Measurements from ENCODE around the gene FAM13B. TPM values are rescaled to one million over a fixed set of nuclear protein-coding genes. Genes with fewer than 3 reads are reported as not detected.
"Not testable (repeated sequence)": the region's sequence is repeated elsewhere in the genome, so short reads cannot be mapped to it uniquely, and the experiment has no call there.

The FAM13B gene
- polyA plus RNA-seq, 1 of the 3 experiments (the other 2 are of a cell fraction) = 13.0 TPM

DNA sequence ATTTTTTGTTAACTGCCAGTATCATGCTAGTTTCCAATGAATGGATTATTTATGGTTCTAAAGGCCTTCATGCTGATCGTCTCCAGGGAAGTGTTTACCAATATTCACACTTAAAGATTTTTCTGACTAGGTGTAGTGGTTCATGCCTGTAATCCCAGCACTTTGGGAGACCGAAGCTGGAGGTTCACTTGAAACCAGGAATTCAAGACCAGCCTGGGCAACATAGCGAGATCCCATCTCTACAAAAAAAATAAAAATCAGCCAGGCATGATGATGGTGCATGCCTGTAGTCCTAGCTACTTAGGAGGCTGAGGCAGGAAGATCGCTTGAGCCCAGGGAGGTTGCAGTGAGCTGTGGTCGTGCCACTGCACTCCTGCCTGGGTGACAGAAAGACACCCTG lies 43.5 kb downstream of the FAM13B start:
- ChIA-PET POLR2A (no interaction called here), CTCF (no interaction called here)
- no peak overlapping the region for H3K27ac ChIP-seq (ENCODE audit: low read depth in 2 of 2, low read length in 1 of 2)
- peaks cover 5% of the 10 kb centered on the region; the same call in 1 of the 2 replicates for H4K20me1 ChIP-seq (ENCODE audit: insufficient read depth)
- peaks cover 31 to 62% of the 10 kb centered on the region in 2 experiments for H3K36me3 ChIP-seq (replicated peaks in 1 of 2; ENCODE audit: control insufficient read depth in 1 of 2, insufficient read depth in 2 of 2, low read length in 1 of 2)
- H3K9me2 ChIP-seq = no peaks in the 10 kb centered on the region
- no peak overlapping the region for H3K9ac ChIP-seq
- H3F3A ChIP-seq (replicated peaks; ENCODE audit: insufficient read depth) = no peaks in the 10 kb centered on the region
- no peak for TF ChIP-seq GATA2 (CRISPR knock-in tag; IDR thresholded peaks at IDR 0.05)
- TF ChIP-seq GABPA (IDR thresholded peaks at IDR 0.05; ENCODE audit: low read depth) = no peak
- no peak for TF ChIP-seq FOSL2 (IDR thresholded peaks at IDR 0.05; ENCODE audit: borderline replicate concordance, low read depth)
- no peak for TF ChIP-seq ELF1 (IDR thresholded peaks at IDR 0.05)
- no peak for TF ChIP-seq MEF2A (IDR thresholded peaks at IDR 0.05; ENCODE audit: borderline replicate concordance, low read depth)
- no peak for TF ChIP-seq TAF1 (IDR thresholded peaks at IDR 0.05; ENCODE audit: borderline replicate concordance, low read depth, low read length)
- TF ChIP-seq, protein P1, sequence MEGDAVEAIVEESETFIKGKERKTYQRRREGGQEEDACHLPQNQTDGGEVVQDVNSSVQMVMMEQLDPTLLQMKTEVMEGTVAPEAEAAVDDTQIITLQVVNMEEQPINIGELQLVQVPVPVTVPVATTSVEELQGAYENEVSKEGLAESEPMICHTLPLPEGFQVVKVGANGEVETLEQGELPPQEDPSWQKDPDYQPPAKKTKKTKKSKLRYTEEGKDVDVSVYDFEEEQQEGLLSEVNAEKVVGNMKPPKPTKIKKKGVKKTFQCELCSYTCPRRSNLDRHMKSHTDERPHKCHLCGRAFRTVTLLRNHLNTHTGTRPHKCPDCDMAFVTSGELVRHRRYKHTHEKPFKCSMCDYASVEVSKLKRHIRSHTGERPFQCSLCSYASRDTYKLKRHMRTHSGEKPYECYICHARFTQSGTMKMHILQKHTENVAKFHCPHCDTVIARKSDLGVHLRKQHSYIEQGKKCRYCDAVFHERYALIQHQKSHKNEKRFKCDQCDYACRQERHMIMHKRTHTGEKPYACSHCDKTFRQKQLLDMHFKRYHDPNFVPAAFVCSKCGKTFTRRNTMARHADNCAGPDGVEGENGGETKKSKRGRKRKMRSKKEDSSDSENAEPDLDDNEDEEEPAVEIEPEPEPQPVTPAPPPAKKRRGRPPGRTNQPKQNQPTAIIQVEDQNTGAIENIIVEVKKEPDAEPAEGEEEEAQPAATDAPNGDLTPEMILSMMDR (IDR thresholded peaks at IDR 0.05) = no peak
- TF ChIP-seq FOXM1 (IDR thresholded peaks at IDR 0.05; ENCODE audit: low read depth) = no peak
- no peak for TF ChIP-seq SMC3 (IDR thresholded peaks at IDR 0.05; ENCODE audit: low read depth, low read length)
- no peak for TF ChIP-seq JUND (IDR thresholded peaks at IDR 0.05)
- peaks cover 0 to under 1% of the 10 kb centered on the region in 2 experiments; a peak in 1 of 4 replicates for H3K4me1 ChIP-seq (ENCODE audit: control insufficient read depth in 1 of 2, insufficient read depth in 2 of 2, low read depth in 1 of 2, low read length in 1 of 2)
- no peaks in the 10 kb centered on the region for H3K27me3 ChIP-seq (ENCODE audit: insufficient read depth)
- H2AFZ ChIP-seq (ENCODE audit: low read depth) = no peak overlapping the region
- WGBS (ENCODE audit: low lambda C conversion rate) = 99% methylated on average over 5 of the region's 5 CpGs
- H3K9me3 ChIP-seq = no peaks in the 10 kb centered on the region
- no peak for DNase-seq
- H3K79me2 ChIP-seq (ENCODE audit: insufficient read depth) = peaks cover 80% of the 10 kb centered on the region
- no peak overlapping the region for H3K4me2 ChIP-seq
- no peak overlapping the region for H3K4me3 ChIP-seq (ENCODE audit: low read depth in 2 of 2, low read length in 1 of 2)

DNA sequence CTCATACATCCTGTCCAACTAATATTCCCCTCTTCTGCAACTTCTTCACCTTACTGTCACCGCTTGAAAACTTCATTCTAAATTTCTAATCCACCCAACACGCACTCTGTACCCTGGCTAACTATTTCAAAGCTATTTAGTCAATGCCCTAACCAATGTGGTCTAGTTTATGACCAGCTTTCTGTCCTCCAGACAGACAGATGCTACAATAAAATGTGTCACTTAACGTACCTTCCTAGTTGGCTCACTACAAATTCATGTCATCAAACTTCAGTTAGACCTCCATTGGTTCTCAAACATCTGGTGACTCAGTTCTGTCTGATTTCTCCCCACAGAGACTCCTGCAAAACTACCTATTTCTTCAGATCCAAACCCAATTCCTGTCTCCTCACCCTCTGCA lies 57.7 kb downstream of the FAM13B start:
- Histone ChIP-seq H3K27ac (ENCODE audit: low read depth in 2 of 2, low read length in 1 of 2) (no peak overlapping the region), H3F3A (replicated peaks; ENCODE audit: insufficient read depth) (peaks cover 6% of the 10 kb centered on the region), H3K4me1 (ENCODE audit: control insufficient read depth in 1 of 2, insufficient read depth in 2 of 2, low read depth in 1 of 2, low read length in 1 of 2) (no peaks in the 10 kb centered on the region), H3K9me2 (no peaks in the 10 kb centered on the region), H3K9me3 (no peaks in the 10 kb centered on the region), H4K20me1 (ENCODE audit: insufficient read depth) (no peaks in the 10 kb centered on the region), H3K4me3 (ENCODE audit: low read depth in 2 of 2, low read length in 1 of 2) (no peak overlapping the region), H3K79me2 (ENCODE audit: insufficient read depth) (peaks cover 23% of the 10 kb centered on the region; the same call in 1 of the 2 replicates), H3K9ac (no peak overlapping the region), H3K27me3 (ENCODE audit: insufficient read depth) (no peaks in the 10 kb centered on the region), H3K4me2 (no peak overlapping the region), H3K36me3 (replicated peaks in 1 of 2; ENCODE audit: control insufficient read depth in 1 of 2, insufficient read depth in 2 of 2, low read length in 1 of 2) (peaks cover 16 to 42% of the 10 kb centered on the region in 2 experiments), H2AFZ (ENCODE audit: low read depth) (no peak overlapping the region)
- TF ChIP-seq EZH2phosphoT487 (IDR thresholded peaks at IDR 0.05; ENCODE audit: borderline replicate concordance, low read depth) (no peak), SMC3 (IDR thresholded peaks at IDR 0.05; ENCODE audit: low read depth, low read length) (no peak), CHD2 (IDR thresholded peaks at IDR 0.05; ENCODE audit: low read length, partially characterized antibody) (no peak), YY1 (IDR thresholded peaks at IDR 0.05; ENCODE audit: low read depth) (no peak), MXI1 (IDR thresholded peaks at IDR 0.05; ENCODE audit: low read depth, low read length) (no peak), GABPA (IDR thresholded peaks at IDR 0.05; ENCODE audit: low read depth) (no peak), RFX5 (IDR thresholded peaks at IDR 0.05; ENCODE audit: low read length) (no peak)
- TF ChIP-seq, protein P2, sequence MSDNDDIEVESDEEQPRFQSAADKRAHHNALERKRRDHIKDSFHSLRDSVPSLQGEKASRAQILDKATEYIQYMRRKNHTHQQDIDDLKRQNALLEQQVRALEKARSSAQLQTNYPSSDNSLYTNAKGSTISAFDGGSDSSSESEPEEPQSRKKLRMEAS (IDR thresholded peaks at IDR 0.05; ENCODE audit: low read depth) = no peak
- TF ChIP-seq, protein P3, sequence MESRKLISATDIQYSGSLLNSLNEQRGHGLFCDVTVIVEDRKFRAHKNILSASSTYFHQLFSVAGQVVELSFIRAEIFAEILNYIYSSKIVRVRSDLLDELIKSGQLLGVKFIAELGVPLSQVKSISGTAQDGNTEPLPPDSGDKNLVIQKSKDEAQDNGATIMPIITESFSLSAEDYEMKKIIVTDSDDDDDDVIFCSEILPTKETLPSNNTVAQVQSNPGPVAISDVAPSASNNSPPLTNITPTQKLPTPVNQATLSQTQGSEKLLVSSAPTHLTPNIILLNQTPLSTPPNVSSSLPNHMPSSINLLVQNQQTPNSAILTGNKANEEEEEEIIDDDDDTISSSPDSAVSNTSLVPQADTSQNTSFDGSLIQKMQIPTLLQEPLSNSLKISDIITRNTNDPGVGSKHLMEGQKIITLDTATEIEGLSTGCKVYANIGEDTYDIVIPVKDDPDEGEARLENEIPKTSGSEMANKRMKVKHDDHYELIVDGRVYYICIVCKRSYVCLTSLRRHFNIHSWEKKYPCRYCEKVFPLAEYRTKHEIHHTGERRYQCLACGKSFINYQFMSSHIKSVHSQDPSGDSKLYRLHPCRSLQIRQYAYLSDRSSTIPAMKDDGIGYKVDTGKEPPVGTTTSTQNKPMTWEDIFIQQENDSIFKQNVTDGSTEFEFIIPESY (IDR thresholded peaks at IDR 0.05; ENCODE audit: borderline replicate concordance, low read depth) = no peak
- TF ChIP-seq, protein P4, sequence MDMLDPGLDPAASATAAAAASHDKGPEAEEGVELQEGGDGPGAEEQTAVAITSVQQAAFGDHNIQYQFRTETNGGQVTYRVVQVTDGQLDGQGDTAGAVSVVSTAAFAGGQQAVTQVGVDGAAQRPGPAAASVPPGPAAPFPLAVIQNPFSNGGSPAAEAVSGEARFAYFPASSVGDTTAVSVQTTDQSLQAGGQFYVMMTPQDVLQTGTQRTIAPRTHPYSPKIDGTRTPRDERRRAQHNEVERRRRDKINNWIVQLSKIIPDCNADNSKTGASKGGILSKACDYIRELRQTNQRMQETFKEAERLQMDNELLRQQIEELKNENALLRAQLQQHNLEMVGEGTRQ (IDR thresholded peaks at IDR 0.05; ENCODE audit: borderline replicate concordance, low read depth, low read length) = no peak
- WGBS (ENCODE audit: low lambda C conversion rate) = 95% methylated on average over 3 of the region's 3 CpGs
- CTCF ChIA-PET = no interaction called here
- POLR2A ChIA-PET = no interaction called here
- no peak for DNase-seq

DNA sequence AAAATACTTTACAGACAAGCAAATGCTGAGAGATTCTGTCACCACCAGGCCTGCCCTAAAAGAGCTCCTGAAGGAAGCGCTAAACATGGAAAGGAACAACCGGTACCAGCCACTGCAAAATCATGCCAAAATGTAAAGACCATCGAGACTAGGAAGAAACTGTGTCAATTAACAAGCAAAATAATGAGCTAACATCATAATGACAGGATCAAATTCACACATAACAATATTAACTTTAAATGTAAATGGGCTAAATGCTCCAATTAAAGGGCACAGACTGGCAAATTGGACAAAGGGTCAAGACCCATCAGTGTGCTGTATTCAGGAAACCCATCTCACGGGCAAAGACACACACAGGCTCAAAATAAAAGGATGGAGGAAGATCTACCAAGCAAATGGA lies 62.5 kb downstream of the FAM13B start:
- H3K9me2 ChIP-seq; H3K9me3 ChIP-seq; H3K4me3 ChIP-seq (ENCODE audit: low read depth in 2 of 2, low read length in 1 of 2); DNase-seq; H3K4me1 ChIP-seq (ENCODE audit: control insufficient read depth in 1 of 2, insufficient read depth in 2 of 2, low read depth in 1 of 2, low read length in 1 of 2); H3K27me3 ChIP-seq (ENCODE audit: insufficient read depth); H3K4me2 ChIP-seq; H4K20me1 ChIP-seq (ENCODE audit: insufficient read depth); H3K9ac ChIP-seq; H3F3A ChIP-seq (replicated peaks; ENCODE audit: insufficient read depth); POLR2A ChIA-PET; H2AFZ ChIP-seq (ENCODE audit: low read depth); H3K27ac ChIP-seq (ENCODE audit: low read depth in 2 of 2, low read length in 1 of 2); CTCF ChIA-PET: not testable (repeated sequence)
- Histone ChIP-seq H3K36me3 (replicated peaks in 1 of 2; ENCODE audit: control insufficient read depth in 1 of 2, insufficient read depth in 2 of 2, low read length in 1 of 2) (peaks cover 2 to 15% of the 10 kb centered on the region in 2 experiments), H3K79me2 (ENCODE audit: insufficient read depth) (peaks cover 19% of the 10 kb centered on the region)
- WGBS (ENCODE audit: low lambda C conversion rate) = 97% methylated on average over 4 of the region's 4 CpGs

All from SK-N-SH (cell line).